HepG2 (cell line): ENCODE data around the gene ALCAM. TPM values are rescaled to one million over a fixed set of nuclear protein-coding genes. Genes with fewer than 3 reads are reported as not detected.
A peak's percentile ranks its signal among the peaks of the same experiment; 100 is the strongest.

Source experiments
- CBX2 ChIP-seq, 2 experiments: fragments of 200-600 bp in 1 of 2; sonication (generic); formaldehyde crosslinking in 1 of 2; IDR thresholded peaks; 2 replicates each; pipeline versions ENCODE4 v1.7.0 to v1.8.1; 2018 to 2022; ENCODE audit warnings: low read depth in 2 of 2, low read length in 1 of 2, mild to moderate bottlenecking in 1 of 2, missing genetic modification reagents in 1 of 2
- CEBPB ChIP-seq: IDR thresholded peaks from 2 replicates; pipeline ENCODE4 v1.6.1; 2011; ENCODE audit warnings: low read depth, low read length, improper control_type of control experiment, borderline replicate concordance
- CENPT ChIP-seq: sonication (generic); formaldehyde crosslinking; IDR thresholded peaks from 2 replicates; pipeline ENCODE4 v1.8.0; 2022; ENCODE audit warnings: low read depth, mild to moderate bottlenecking, moderate library complexity, missing genetic modification reagents
- ERF ChIP-seq: IDR thresholded peaks from 2 replicates; pipeline ENCODE4 v1.6.1; 2018; ENCODE audit warnings: missing biosample characterization, missing genetic modification reagents
- ESRRA ChIP-seq: sonication (generic); formaldehyde crosslinking; IDR thresholded peaks from 2 replicates; pipeline ENCODE4 v1.5.1; 2020; ENCODE audit warnings: mild to moderate bottlenecking, low read depth, missing genetic modification reagents
- LCORL ChIP-seq, 2 experiments: fragments of 450-650 bp in 1 of 2; sonication (generic) in 1 of 2; formaldehyde crosslinking in 1 of 2; IDR thresholded peaks; 2 replicates each; pipeline versions ENCODE4 v1.5.0 to v1.6.1; 2017 to 2020; ENCODE audit warnings: antibody characterized with exemption in 1 of 2, missing genetic modification reagents in 1 of 2
- MTERF4 ChIP-seq: sonication (generic); formaldehyde crosslinking; IDR thresholded peaks from 2 replicates; pipeline ENCODE4 v1.8.0; 2023; ENCODE audit warnings: mild to moderate bottlenecking, missing genetic modification reagents
- NPAS2 ChIP-seq: sonication (generic); formaldehyde crosslinking; IDR thresholded peaks from 2 replicates; pipeline ENCODE4 v1.8.0; 2022; ENCODE audit warnings: mild to moderate bottlenecking, missing genetic modification reagents, borderline replicate concordance
- NRL ChIP-seq: sonication (generic); formaldehyde crosslinking; IDR thresholded peaks from 2 replicates; pipeline ENCODE4 v1.5.0; 2020; ENCODE audit warnings: missing genetic modification reagents, mild to moderate bottlenecking, moderate library complexity, borderline replicate concordance
- RFX5 ChIP-seq: IDR thresholded peaks from 2 replicates; pipeline ENCODE4 v1.6.1; 2011; ENCODE audit warnings: low read depth, low read length, improper control_type of control experiment
- SATB2 ChIP-seq: sonication (generic); formaldehyde crosslinking; IDR thresholded peaks from 2 replicates; pipeline ENCODE4 v1.5.0; 2020; ENCODE audit warnings: missing genetic modification reagents
- SIN3A ChIP-seq: IDR thresholded peaks from 2 replicates; pipeline ENCODE4 v1.6.1; 2011; ENCODE audit warnings: low read depth, mild to moderate bottlenecking, control low read depth, low read length, borderline replicate concordance
- TAF1 ChIP-seq: sonication (generic); formaldehyde crosslinking; IDR thresholded peaks from 2 replicates; pipeline ENCODE4 v1.4.0; 2020; ENCODE audit warnings: missing genetic modification reagents
- TOE1 ChIP-seq: sonication (generic); formaldehyde crosslinking; IDR thresholded peaks from 2 replicates; pipeline ENCODE4 v1.4.0; 2020; ENCODE audit warnings: mild to moderate bottlenecking, missing genetic modification reagents
- ZBTB44 ChIP-seq: sonication (generic); formaldehyde crosslinking; IDR thresholded peaks from 2 replicates; pipeline ENCODE4 v1.4.0; 2020; ENCODE audit warnings: missing genetic modification reagents
- ZFP41 ChIP-seq: sonication (generic); formaldehyde crosslinking; IDR thresholded peaks from 2 replicates; pipeline ENCODE4 v1.4.0; 2020; ENCODE audit warnings: mild to moderate bottlenecking, missing genetic modification reagents, borderline replicate concordance
- ZNF510 ChIP-seq: sonication (generic); formaldehyde crosslinking; IDR thresholded peaks from 2 replicates; pipeline ENCODE4 v1.4.0; 2020; ENCODE audit warnings: low read depth, mild to moderate bottlenecking, missing genetic modification reagents
- ZNF543 ChIP-seq: sonication (generic); formaldehyde crosslinking; IDR thresholded peaks from 2 replicates; pipeline ENCODE4 v1.4.0; 2020; ENCODE audit warnings: mild to moderate bottlenecking, missing genetic modification reagents
- ZNF816 ChIP-seq: sonication (generic); formaldehyde crosslinking; IDR thresholded peaks from 2 replicates; pipeline ENCODE4 v1.8.0; 2022; ENCODE audit warnings: missing genetic modification reagents, mild to moderate bottlenecking, borderline replicate concordance
- ZSCAN25 ChIP-seq: sonication (generic); formaldehyde crosslinking; IDR thresholded peaks from 2 replicates; pipeline ENCODE4 v1.8.0; 2022; ENCODE audit warnings: mild to moderate bottlenecking, missing genetic modification reagents
- polyA plus RNA-seq, 8 experiments: library from polyadenylated mRNA; depleted of rRNA in 3 of 8; stranded (reverse) in 7 of 8; unstranded in 1 of 8; fragments of >200 nt; fragmentation: Illumina TruSeq in 4 of 8; extraction: Trizol in 4 of 8; gene quantifications; 2 replicates each; pipeline versions ENCODE4 v1.2.1 to v1.2.3, GENCODE V29; 2011 to 2016; ENCODE audit warnings: low read depth in 4 of 8, missing spikeins in 1 of 8, mixed read lengths in 1 of 8; ENCODE audit not compliant: insufficient read depth in 1 of 8
- total RNA-seq, 5 experiments: library from RNA; depleted of rRNA; stranded (reverse); fragments of >200 nt; fragmentation: Illumina TruSeq; extraction: Trizol; gene quantifications; 2 replicates each; pipeline ENCODE4 v1.2.3, GENCODE V29; 2016; ENCODE audit warnings: low read depth in 1 of 5
- TF ChIP-seq, protein P1 (sequence below): sonication (generic); formaldehyde crosslinking; IDR thresholded peaks from 2 replicates; pipeline ENCODE4 v1.4.0; 2020; ENCODE audit warnings: mild to moderate bottlenecking, low read depth, missing genetic modification reagents
- TF ChIP-seq, protein P2 (sequence below): sonication (generic); formaldehyde crosslinking; IDR thresholded peaks from 2 replicates; pipeline ENCODE4 v1.4.0; 2020; ENCODE audit warnings: mild to moderate bottlenecking, missing genetic modification reagents

ALCAM gene
- total and polyA plus RNA-seq, 2 of the 13 experiments (the other 11 are each of a cell fraction or from before 2014, with no cell fraction given): 26.0 to 33.1 TPM

GRCh38 chr3:105503191-105503593 lies 136.5 kb downstream of the ALCAM start (continued):
- TF ChIP-seq CENPT (CRISPR knock-in tag) (no peak), SIN3A (no peak), SATB2 (CRISPR knock-in tag) (peak; percentile 91; the same call in 1 of the 2 replicates), LCORL (IDR thresholded peaks at IDR 0.05) (peak; percentile 70), LCORL (CRISPR knock-in tag; IDR thresholded peaks at IDR 0.05) (peak; percentile 91), ZNF543 (CRISPR knock-in tag) (no peak), NPAS2 (CRISPR knock-in tag) (no peak), RFX5 (no peak), TAF1 (no peak), ZFP41 (CRISPR knock-in tag) (no peak), TOE1 (CRISPR knock-in tag) (peak; percentile 82; the same call in 1 of the 2 replicates), CEBPB (peak; percentile 85), ZNF510 (CRISPR knock-in tag) (no peak), ZBTB44 (CRISPR knock-in tag) (no peak), CBX2 (IDR thresholded peaks at IDR 0.05; ENCODE audit: low read depth, low read length) (no peak), CBX2 (CRISPR knock-in tag; IDR thresholded peaks at IDR 0.05; ENCODE audit: low read depth) (no peak), MTERF4 (CRISPR knock-in tag) (no peak), ERF (CRISPR knock-in tag) (peak; percentile 62; the same call in 1 of the 2 replicates), ZNF816 (peak; percentile 85; the same call in 1 of the 2 replicates), ZSCAN25 (CRISPR knock-in tag) (peak; percentile 43; the same call in 1 of the 2 replicates), ESRRA (CRISPR knock-in tag) (no peak), NRL (CRISPR knock-in tag) (no peak)
- TF ChIP-seq, protein P1, sequence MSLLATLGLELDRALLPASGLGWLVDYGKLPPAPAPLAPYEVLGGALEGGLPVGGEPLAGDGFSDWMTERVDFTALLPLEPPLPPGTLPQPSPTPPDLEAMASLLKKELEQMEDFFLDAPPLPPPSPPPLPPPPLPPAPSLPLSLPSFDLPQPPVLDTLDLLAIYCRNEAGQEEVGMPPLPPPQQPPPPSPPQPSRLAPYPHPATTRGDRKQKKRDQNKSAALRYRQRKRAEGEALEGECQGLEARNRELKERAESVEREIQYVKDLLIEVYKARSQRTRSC (CRISPR knock-in tag): no peak
- TF ChIP-seq, protein P2, sequence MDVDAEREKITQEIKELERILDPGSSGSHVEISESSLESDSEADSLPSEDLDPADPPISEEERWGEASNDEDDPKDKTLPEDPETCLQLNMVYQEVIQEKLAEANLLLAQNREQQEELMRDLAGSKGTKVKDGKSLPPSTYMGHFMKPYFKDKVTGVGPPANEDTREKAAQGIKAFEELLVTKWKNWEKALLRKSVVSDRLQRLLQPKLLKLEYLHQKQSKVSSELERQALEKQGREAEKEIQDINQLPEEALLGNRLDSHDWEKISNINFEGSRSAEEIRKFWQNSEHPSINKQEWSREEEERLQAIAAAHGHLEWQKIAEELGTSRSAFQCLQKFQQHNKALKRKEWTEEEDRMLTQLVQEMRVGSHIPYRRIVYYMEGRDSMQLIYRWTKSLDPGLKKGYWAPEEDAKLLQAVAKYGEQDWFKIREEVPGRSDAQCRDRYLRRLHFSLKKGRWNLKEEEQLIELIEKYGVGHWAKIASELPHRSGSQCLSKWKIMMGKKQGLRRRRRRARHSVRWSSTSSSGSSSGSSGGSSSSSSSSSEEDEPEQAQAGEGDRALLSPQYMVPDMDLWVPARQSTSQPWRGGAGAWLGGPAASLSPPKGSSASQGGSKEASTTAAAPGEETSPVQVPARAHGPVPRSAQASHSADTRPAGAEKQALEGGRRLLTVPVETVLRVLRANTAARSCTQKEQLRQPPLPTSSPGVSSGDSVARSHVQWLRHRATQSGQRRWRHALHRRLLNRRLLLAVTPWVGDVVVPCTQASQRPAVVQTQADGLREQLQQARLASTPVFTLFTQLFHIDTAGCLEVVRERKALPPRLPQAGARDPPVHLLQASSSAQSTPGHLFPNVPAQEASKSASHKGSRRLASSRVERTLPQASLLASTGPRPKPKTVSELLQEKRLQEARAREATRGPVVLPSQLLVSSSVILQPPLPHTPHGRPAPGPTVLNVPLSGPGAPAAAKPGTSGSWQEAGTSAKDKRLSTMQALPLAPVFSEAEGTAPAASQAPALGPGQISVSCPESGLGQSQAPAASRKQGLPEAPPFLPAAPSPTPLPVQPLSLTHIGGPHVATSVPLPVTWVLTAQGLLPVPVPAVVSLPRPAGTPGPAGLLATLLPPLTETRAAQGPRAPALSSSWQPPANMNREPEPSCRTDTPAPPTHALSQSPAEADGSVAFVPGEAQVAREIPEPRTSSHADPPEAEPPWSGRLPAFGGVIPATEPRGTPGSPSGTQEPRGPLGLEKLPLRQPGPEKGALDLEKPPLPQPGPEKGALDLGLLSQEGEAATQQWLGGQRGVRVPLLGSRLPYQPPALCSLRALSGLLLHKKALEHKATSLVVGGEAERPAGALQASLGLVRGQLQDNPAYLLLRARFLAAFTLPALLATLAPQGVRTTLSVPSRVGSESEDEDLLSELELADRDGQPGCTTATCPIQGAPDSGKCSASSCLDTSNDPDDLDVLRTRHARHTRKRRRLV (CRISPR knock-in tag): 0 out of 2 replicates have a peak, but pooled peaks have one; percentile 57
